ENCODE data around the gene CD2BP2.
"Not testable (repeated sequence)": the region's sequence is repeated elsewhere in the genome, so short reads cannot be mapped to it uniquely, and the experiment has no call there.

CD2BP2 gene

GRCh38 chr16:30358990-30359870 lies 4.1 kb upstream of the CD2BP2 start:
- DNase-seq (ENCODE audit: low read depth in 3 of 3), result no peak

- DNase-seq (ENCODE audit: low read depth in 3 of 3), result no peak
These were observed 3.4 kb upstream of the CD2BP2 start for GRCh38 chr16:30358577-30358936.

GRCh38 chr16:30357715-30358576 lies 2.8 kb upstream of the CD2BP2 start:
- DNase-seq (ENCODE audit: low read depth in 3 of 3), result no peak

- DNase-seq (ENCODE audit: low read depth in 3 of 3), result no peak
These were observed 2.1 kb upstream of the CD2BP2 start for GRCh38 chr16:30357085-30357714.

- no peak for DNase-seq (ENCODE audit: low read depth in 3 of 3)
These were observed 1.4 kb upstream of the CD2BP2 start for GRCh38 chr16:30356401-30357084.

GRCh38 chr16:30355954-30356308 lies 823 bp upstream of the CD2BP2 start:
- no peak for DNase-seq (ENCODE audit: low read depth in 3 of 3)

- no peak for DNase-seq (ENCODE audit: low read depth in 3 of 3)
These were observed 525 bp downstream of the CD2BP2 start for GRCh38 chr16:30354423-30355143.

GRCh38 chr16:30353438-30354129 lies 1.5 kb downstream of the CD2BP2 start:
- DNase-seq (ENCODE audit: low read depth in 3 of 3), result no peak

GRCh38 chr16:30352488-30353401 lies 2.4 kb downstream of the CD2BP2 start:
- no peak for DNase-seq (ENCODE audit: low read depth in 3 of 3)

GRCh38 chr16:30351586-30352419 lies 3.3 kb downstream of the CD2BP2 start:
- no peak for DNase-seq (ENCODE audit: low read depth in 3 of 3)

GRCh38 chr16:30351001-30351441 lies 4.1 kb downstream of the CD2BP2 start:
- DNase-seq (ENCODE audit: low read depth in 3 of 3), result no peak

GRCh38 chr16:30350134-30350871 lies 4.8 kb downstream of the CD2BP2 start:
- no peak for DNase-seq (ENCODE audit: low read depth in 3 of 3)

- no peak for DNase-seq (ENCODE audit: low read depth in 3 of 3)
These were observed 5.4 kb downstream of the CD2BP2 start for GRCh38 chr16:30349675-30350074.

GRCh38 chr16:30348929-30349328 lies 6.2 kb downstream of the CD2BP2 start:
- no peak for DNase-seq (ENCODE audit: low read depth in 3 of 3)

- no peak for DNase-seq (ENCODE audit: low read depth in 3 of 3)
These were observed 7.0 kb downstream of the CD2BP2 start for GRCh38 chr16:30348113-30348512.

GRCh38 chr16:30346286-30346685 lies 8.8 kb downstream of the CD2BP2 start:
- no peak for DNase-seq (ENCODE audit: low read depth in 3 of 3)

GRCh38 chr16:30343491-30343820 lies 11.7 kb downstream of the CD2BP2 start:
- not testable (repeated sequence) for DNase-seq (ENCODE audit: low read depth in 3 of 3)
